ENCODE data around the gene TMEM25. TPM values are rescaled to one million over a fixed set of nuclear protein-coding genes. Genes with fewer than 3 reads are reported as not detected.

The TMEM25 gene
- total RNA-seq, 1 donor from 2014 or later = 14.7 TPM

DNA sequence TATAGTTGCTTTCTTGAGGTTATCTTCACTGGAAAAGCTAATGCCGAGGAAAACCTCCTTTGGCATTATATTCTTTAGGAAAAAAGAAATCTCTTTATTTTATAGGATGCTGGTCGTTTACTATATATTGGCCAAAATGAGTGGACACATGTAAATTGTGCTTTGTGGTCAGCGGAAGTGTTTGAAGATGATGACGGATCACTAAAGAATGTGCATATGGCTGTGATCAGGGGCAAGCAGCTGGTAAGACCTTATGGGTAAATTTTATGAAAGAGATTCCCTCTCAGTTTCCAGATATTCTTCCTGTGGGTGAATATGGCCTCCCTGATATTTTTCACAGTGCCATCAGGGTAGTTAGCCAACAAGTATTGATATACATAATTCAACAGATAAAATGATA, 33.2 kb upstream of the TMEM25 start:
- peaks cover 14% of the 10 kb centered on the region for H3K36me3 ChIP-seq (ENCODE audit: control insufficient read depth, insufficient read depth, low read length)
- TF ChIP-seq, protein P1, sequence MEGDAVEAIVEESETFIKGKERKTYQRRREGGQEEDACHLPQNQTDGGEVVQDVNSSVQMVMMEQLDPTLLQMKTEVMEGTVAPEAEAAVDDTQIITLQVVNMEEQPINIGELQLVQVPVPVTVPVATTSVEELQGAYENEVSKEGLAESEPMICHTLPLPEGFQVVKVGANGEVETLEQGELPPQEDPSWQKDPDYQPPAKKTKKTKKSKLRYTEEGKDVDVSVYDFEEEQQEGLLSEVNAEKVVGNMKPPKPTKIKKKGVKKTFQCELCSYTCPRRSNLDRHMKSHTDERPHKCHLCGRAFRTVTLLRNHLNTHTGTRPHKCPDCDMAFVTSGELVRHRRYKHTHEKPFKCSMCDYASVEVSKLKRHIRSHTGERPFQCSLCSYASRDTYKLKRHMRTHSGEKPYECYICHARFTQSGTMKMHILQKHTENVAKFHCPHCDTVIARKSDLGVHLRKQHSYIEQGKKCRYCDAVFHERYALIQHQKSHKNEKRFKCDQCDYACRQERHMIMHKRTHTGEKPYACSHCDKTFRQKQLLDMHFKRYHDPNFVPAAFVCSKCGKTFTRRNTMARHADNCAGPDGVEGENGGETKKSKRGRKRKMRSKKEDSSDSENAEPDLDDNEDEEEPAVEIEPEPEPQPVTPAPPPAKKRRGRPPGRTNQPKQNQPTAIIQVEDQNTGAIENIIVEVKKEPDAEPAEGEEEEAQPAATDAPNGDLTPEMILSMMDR (IDR thresholded peaks at IDR 0.05; ENCODE audit: insufficient read depth, low read length, severe bottlenecking) = no peak
- no peak for DNase-seq (ENCODE audit: low read depth)
- H3K27me3 ChIP-seq (ENCODE audit: control insufficient read depth, insufficient read depth, low read length) = no peaks in the 10 kb centered on the region
- H3K4me3 ChIP-seq (ENCODE audit: low read depth, low read length) = no peak overlapping the region
- FAIRE-seq = no peak

- H3K4me3 ChIP-seq (ENCODE audit: low read depth, low read length) = no peak overlapping the region
- DNase-seq (ENCODE audit: low read depth) (no peak), FAIRE-seq (no peak)
- H3K27me3 ChIP-seq (ENCODE audit: control insufficient read depth, insufficient read depth, low read length) = no peaks in the 10 kb centered on the region
- TF ChIP-seq, protein P1 (IDR thresholded peaks at IDR 0.05; ENCODE audit: insufficient read depth, low read length, severe bottlenecking) = no peak
- peaks cover 26% of the 10 kb centered on the region for H3K36me3 ChIP-seq (ENCODE audit: control insufficient read depth, insufficient read depth, low read length)
Observed at GRCh38 chr11:118503216-118503615, 27.8 kb upstream of the TMEM25 start.

DNA sequence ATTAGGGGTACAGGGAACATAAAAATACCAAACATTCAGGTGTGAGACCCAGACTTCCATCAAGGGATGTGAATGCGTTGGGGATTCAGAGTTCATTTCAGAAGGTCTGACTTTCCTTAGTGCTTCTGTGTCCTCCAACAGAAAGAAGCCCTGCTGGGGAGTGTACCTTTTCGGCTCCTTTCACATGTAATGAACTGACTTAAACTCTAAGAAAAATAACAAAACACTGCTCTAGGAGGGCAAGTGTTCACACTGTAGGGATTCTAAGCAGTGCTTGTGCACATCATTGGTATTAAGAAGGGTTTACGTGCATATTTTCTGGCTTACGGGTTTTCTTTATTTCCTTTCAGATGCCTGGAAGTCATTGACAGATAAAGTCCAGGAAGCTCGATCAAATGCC, 19.4 kb upstream of the TMEM25 start:
- Histone ChIP-seq H3K27me3 (ENCODE audit: control insufficient read depth, insufficient read depth, low read length) (no peaks in the 10 kb centered on the region), H3K4me3 (ENCODE audit: low read depth, low read length) (no peak overlapping the region), H3K36me3 (ENCODE audit: control insufficient read depth, insufficient read depth, low read length) (peaks cover 20% of the 10 kb centered on the region)
- TF ChIP-seq, protein P1 (IDR thresholded peaks at IDR 0.05; ENCODE audit: insufficient read depth, low read length, severe bottlenecking) = no peak
- no peak for DNase-seq (ENCODE audit: low read depth)
- no peak for FAIRE-seq

- DNase-seq (ENCODE audit: low read depth) = no peak
- TF ChIP-seq, protein P1 (IDR thresholded peaks at IDR 0.05; ENCODE audit: insufficient read depth, low read length, severe bottlenecking) = no peak
- H3K36me3 ChIP-seq (ENCODE audit: control insufficient read depth, insufficient read depth, low read length) = peaks cover 14% of the 10 kb centered on the region
- no peak overlapping the region for H3K4me3 ChIP-seq (ENCODE audit: low read depth, low read length)
- FAIRE-seq = no peak
- no peaks in the 10 kb centered on the region for H3K27me3 ChIP-seq (ENCODE audit: control insufficient read depth, insufficient read depth, low read length)
Observed at GRCh38 chr11:118514103-118514502, 16.9 kb upstream of the TMEM25 start.

DNA sequence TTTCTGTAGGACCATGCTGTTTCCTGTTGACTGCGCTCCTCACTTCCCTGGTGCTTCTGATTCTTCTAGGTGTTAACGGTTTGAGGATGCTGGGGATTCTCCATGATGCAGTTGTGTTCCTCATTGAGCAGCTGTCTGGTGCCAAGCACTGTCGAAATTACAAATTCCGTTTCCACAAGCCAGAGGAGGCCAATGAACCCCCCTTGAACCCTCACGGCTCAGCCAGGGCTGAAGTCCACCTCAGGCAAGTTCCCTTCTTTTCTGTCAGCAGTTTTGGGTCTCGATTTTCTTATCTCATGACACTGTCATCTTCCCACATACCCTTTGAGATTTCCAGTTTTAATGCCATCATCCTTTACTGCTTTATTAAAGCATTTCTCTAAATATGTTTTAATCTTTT, 11.4 kb upstream of the TMEM25 start:
- Histone ChIP-seq H3K4me3 (ENCODE audit: low read depth, low read length) (no peak overlapping the region), H3K27me3 (ENCODE audit: control insufficient read depth, insufficient read depth, low read length) (no peaks in the 10 kb centered on the region), H3K36me3 (ENCODE audit: control insufficient read depth, insufficient read depth, low read length) (peaks cover 16% of the 10 kb centered on the region)
- TF ChIP-seq, protein P1 (IDR thresholded peaks at IDR 0.05; ENCODE audit: insufficient read depth, low read length, severe bottlenecking) = no peak
- DNase-seq (ENCODE audit: low read depth) (no peak), FAIRE-seq (no peak)

GRCh38 chr11:118521892-118522311, 9.1 kb upstream of the TMEM25 start:
- TF ChIP-seq, protein P1 (IDR thresholded peaks at IDR 0.05; ENCODE audit: insufficient read depth, low read length, severe bottlenecking) = no peak
- Histone ChIP-seq H3K36me3 (ENCODE audit: control insufficient read depth, insufficient read depth, low read length) (peaks cover 13% of the 10 kb centered on the region), H3K27me3 (ENCODE audit: control insufficient read depth, insufficient read depth, low read length) (no peaks in the 10 kb centered on the region), H3K4me3 (ENCODE audit: low read depth, low read length) (no peak overlapping the region)
- DNase-seq (ENCODE audit: low read depth) (no peak), FAIRE-seq (no peak)

All from bronchial epithelial cell (primary cell).